A549 treated with GW870086 at 1 μM for 4 hours (cell line): ENCODE measurements around the gene PLA2G4D. TPM values are rescaled to one million over a fixed set of nuclear protein-coding genes. Genes with fewer than 3 reads are reported as not detected.

Source experiments
- total RNA-seq: library from RNA; stranded (reverse); fragments of 200-300 nt; extraction: Qiagen RNA extraction; gene quantifications from 5 replicates; pipeline ENCODE4 v1.2.3, GENCODE V29; 2022; ENCODE audit warnings: low read depth

PLA2G4D gene
- total RNA-seq: 0.03 TPM in 1 of 5 replicates, not detected in the others

DNA sequence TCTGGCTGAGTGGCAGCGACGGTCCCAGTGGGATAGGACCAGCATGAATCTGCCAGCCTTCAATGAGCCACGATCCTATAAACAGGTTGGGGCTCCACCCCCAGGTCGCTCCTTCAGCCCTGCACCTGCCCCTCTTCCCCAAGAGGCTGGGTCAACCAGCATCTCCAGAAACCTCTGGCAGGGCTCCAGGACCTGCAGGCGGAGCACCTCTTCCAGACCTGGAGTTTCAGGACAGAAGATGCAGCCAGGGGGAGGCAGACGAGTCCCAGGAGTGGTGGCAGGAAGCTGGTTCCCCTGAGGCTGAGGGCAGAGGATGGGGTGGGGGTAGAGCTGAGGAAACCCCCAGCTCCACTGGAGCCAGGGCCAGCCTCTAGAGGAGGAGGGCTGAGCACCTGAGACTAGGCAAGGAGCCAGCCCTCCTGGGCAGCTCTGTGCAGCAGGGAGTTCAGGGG is at the start of gene PLA2G4D:
TSS of gene PLA2G4D (minus strand) at position 51 of the 452 bp plus-strand sequence. CDS start 103 bp downstream, outside the sequence.

DNA sequence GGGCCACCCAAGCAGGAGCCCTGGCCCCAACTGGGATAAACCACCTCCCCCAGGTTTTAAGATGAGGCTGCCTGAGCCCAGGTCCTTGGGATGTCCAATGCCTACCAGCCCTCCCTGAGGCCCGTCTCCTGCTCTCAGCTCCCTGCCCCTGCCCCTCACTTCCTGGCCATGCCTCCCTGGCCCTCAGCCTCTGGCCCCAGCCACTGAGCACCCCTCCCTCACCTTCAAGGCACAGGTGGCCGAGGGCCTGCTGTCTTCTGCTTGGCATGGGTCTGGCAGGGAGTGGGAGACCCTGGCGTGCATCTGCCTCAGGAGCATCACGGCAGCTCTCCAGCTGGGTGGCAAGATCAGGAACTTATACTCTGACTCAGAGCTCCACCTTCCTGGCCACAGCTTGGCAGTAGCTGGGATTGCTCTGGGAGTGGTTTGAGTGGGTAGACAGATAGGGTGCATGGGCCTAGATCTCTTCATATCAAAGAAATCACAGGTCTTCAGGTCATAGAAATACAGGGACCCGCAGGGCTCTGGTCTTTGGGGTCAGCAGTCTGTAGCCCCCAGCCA is 73.6 kb downstream of the PLA2G4D start, which contains the start of gene PLA2G4E:
TSS of gene PLA2G4E (minus strand) at position 330 of the 561 bp plus-strand sequence. CDS start at position 318, 12 bp downstream.

Other genes with a start within 250 kb of the PLA2G4D start
- gene SPTBN5, start 200.5 kb downstream of the PLA2G4D start, total RNA-seq: 0.10 to 0.36 TPM (median 0.16 TPM) in 5 replicates
- gene EHD4, start 122.0 kb downstream of the PLA2G4D start, total RNA-seq: 11.7 to 14.0 TPM (median 13.3 TPM) in 5 replicates
- not detected in 5 replicates for gene PLA2G4E, start 73.5 kb downstream of the PLA2G4D start, total RNA-seq
- not detected in 5 replicates for gene PLA2G4F, start 62.1 kb upstream of the PLA2G4D start, total RNA-seq
- 14.3 to 17.9 TPM (median 15.7 TPM) in 5 replicates for gene VPS39, start 113.7 kb upstream of the PLA2G4D start, total RNA-seq
- gene GANC, start 178.6 kb upstream of the PLA2G4D start, total RNA-seq: 6.0 to 7.8 TPM (median 6.9 TPM) in 5 replicates
- 25.1 to 33.6 TPM (median 28.5 TPM) in 5 replicates for gene TMEM87A, start 178.9 kb upstream of the PLA2G4D start, total RNA-seq